GM19193 (cell line): ENCODE data around the gene EPS8L3.

ENCODE experiments used
- POLR2A ChIP-seq: IDR thresholded peaks from 4 replicates; pipeline ENCODE4 v1.6.1; 2011; ENCODE audit not compliant: insufficient read depth, insufficient read length; ENCODE audit errors: extremely low read depth

The EPS8L3 gene

GRCh38 chr1:109739738-109740614 is 23.7 kb downstream of the EPS8L3 start:
- no peak for TF ChIP-seq POLR2A

- no peak for TF ChIP-seq POLR2A
Observed at GRCh38 chr1:109733236-109733870, 30.4 kb downstream of the EPS8L3 start.

DNA sequence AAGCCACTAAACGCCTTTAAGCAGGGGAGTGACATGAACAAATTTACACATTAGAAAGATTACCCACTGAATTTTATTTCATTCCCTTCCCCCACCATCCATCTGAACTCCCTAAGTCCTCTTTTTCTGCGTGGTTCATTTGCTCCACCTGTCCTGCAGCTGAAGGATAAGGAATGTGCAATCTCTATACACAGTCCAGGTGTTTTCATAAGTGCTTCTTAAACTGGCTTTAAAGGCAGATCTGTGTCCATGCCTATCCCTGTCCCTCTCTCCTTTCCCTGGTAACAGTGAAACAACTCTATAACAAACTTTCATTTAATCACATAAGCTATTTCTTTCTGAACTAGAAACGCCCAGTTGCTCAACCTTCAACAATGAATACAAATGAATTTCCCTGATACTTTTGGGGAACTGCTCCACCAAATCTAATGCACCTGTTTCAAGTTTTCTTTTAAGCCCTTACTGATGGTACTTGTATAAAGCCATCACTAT is 31.3 kb downstream of the EPS8L3 start:
- no peak for TF ChIP-seq POLR2A

- TF ChIP-seq POLR2A = no peak
Observed at GRCh38 chr1:109730666-109731065, 33.1 kb downstream of the EPS8L3 start.

DNA sequence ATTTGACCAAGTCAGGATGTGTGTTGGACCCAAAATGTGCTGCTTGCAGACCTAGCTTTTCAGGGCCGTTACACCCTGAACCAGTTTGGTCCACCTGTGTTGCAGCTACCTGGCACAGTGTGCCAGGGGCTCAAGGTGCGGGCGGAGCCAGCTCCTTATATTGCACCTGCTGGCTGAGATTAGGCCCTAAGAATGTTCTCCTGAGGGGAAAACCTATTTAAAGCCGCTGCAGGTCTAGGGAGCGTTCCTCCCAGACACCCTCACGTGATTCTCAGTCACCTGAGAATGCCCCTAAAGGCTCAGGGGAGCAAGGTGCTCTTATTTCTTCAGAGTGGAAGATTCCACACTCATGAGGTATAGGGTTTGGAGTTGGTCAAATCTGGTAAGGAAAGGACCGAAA is 34.9 kb downstream of the EPS8L3 start:
- TF ChIP-seq POLR2A = no peak

DNA sequence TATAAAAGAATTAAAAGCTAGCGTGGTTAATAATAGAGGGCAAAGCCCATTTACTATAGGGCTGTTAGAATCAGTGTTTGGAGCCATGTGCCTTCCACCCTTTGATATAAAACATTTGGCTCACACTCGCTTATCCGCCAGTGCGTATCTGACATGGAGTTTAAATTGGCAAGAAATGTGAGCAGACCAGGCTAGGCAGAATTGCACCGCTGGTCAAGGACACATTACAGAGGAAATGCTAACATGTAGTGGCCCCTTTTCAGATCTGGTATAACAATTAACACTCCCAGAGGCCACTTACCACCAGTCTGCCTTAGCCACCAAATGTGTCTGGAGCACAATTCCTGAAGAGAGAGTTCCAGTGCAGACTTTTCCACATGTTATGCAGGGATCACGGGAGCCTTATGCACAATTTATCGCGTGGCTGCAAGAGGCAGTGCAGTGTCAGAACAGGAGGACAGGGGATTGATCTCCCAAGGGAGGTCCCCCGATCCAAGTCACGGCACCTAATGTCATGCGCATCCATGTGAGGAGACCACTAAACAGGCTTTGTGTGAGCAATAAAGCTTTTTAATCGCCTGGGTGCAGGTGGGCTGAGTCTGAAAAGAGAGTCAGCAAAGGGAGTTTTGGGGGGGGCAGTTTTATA is 36.9 kb downstream of the EPS8L3 start:
- TF ChIP-seq POLR2A = no peak

DNA sequence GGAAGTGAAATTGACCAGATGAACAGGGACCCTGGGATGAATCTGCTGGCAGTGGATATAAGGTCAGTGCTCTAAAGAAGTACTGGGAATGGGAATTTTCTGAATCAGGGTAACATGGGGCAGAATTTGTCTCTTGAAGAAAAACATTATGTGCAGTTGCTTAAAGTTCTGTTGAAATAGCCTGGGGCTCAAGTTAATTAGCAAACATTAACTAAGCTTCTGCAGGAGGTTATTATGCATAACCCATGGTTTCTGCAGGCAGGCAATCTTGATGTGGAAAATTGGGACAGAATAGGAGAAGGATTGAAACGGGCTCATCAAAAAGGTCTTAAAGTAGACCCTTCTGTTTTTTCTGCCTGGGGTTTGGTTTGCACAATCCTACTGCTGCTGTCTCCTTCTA is 37.7 kb downstream of the EPS8L3 start:
- no peak for TF ChIP-seq POLR2A

GRCh38 chr1:109725510-109725909 is 38.2 kb downstream of the EPS8L3 start:
- no peak for TF ChIP-seq POLR2A

DNA sequence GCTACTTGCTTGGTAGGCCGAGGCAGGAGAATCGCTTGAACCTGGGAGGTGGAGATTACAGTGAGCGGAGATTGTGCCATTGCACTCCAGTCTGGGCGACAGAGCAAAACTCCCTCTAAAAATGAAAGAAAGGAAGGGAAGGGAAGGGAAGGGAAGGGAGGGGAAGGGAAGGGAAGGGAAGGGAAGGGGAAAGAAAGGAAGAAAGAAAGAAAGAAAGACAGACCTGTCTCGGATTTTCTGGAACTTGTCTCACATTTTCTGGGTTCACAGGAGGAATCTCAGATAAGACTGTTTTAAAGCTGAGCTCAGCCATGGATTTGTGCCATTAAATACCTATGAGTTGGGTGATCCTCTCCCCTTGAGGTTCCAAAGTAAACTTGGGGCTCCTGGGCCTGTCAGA is 38.8 kb downstream of the EPS8L3 start:
- no peak for TF ChIP-seq POLR2A

DNA sequence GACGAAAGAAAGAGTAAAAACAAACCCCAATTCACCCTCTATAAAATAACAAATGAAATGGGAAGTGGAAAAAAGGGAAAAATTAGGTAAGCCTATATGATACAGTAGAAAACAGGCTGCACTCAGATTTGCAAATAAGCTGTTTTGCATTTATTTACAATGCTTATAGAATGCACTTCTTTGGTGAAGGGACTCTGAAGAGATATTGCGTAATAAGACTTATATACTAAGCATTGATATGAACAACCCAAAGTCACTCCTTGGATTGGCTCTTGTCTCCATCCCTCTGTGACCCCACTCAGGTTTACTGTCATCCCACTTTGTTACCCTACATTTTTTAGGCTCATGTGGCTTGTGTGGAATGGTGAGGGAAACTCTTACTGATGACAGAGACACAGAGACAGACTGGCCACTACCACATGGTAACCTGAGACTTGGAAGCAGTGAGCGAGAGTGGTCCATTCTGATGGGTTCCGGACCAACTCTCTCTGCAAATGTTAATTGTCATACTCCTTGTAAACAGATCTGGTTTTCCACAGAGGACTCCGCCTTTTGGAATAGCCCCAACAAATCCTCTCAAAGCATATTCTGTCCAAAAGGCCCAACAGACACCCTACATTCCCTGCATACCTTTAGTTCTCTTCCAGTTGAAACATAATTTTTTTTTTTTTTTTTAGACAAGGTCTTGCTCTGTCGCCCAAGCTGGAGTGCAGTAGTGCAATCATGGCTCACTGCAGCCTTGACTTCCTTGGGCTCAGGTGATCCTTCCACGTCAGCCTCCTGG is 40.6 kb downstream of the EPS8L3 start:
- TF ChIP-seq POLR2A = no peak

- no peak for TF ChIP-seq POLR2A
Observed at GRCh38 chr1:109721971-109722370, 41.8 kb downstream of the EPS8L3 start.

- no peak for TF ChIP-seq POLR2A
Observed at GRCh38 chr1:109721042-109721441, 42.7 kb downstream of the EPS8L3 start.

DNA sequence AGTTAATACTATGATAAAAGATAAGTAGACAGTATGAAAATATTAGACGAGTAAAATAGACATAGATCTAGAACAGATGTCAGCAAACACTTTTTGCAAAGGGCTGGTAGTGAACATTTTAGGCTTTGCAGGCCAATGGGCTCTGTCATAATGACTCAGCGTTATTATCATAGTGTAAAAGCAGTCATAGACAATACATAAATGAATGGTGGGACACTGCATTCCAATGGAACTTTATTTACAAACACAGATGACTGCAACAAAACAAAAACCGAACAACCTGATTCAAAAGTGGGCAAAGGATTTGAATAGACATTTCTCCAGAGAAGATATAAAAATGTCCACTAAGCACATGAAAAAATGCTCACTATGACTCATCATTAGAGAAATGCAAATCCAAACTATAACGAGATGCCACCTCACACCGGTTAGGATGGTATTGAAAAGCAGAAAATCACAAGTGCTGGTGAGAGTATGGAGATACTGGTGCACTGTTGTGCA is 44.3 kb downstream of the EPS8L3 start:
- TF ChIP-seq POLR2A = no peak

DNA sequence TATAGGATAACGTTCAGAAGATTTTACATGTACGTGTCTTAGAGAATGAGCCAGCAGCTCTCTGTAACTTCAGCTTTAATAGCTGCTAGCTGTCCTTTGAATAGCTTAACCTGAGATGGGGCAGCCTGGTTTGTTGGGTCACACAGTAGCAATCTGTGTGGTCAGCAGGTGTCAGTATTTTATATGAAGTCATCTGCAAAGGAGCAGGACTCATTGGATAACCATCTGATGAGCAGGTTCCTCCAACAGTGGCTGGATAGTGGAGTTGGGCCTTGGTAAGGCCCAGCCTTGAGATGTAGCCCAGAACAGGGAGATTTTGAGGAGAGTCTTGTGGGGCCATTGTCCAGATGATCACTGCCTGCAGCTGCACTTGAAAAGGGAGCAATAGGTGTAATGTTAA is 45.2 kb downstream of the EPS8L3 start:
- TF ChIP-seq POLR2A = no peak

GRCh38 chr1:109717729-109718128 is 46.0 kb downstream of the EPS8L3 start:
- no peak for TF ChIP-seq POLR2A

DNA sequence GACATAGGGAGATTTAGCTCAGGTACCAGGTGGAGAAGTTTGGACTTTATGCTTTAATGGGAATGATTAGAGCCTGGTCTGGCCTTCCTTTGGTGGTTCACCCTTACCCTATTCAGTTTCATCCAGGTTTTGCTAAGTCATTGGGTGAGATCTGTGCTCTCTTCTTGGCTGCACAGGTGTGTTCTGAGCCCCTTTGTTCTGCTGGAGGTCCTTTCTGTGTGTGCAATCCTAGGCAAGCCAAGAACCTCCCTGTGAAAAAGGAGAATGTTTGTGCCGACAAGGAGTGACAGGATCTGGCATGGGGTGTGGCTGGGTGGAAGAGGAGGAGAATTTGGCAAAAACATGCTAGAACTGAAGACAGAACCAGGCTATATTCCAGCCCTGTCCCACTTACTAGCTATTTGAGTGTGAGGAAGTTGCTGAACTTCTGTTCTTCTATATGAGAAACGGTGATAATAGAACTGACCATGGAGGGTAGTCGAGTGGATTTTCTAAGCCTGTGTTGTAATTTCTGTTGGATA is 47.1 kb downstream of the EPS8L3 start:
- no peak for TF ChIP-seq POLR2A
